ENCODE data around the gene IRF1. TPM values are rescaled to one million over a fixed set of nuclear protein-coding genes. Genes with fewer than 3 reads are reported as not detected.

The IRF1 gene
- total RNA-seq, 2 donors from 2014 or later = 5.6 to 7.3 TPM

DNA sequence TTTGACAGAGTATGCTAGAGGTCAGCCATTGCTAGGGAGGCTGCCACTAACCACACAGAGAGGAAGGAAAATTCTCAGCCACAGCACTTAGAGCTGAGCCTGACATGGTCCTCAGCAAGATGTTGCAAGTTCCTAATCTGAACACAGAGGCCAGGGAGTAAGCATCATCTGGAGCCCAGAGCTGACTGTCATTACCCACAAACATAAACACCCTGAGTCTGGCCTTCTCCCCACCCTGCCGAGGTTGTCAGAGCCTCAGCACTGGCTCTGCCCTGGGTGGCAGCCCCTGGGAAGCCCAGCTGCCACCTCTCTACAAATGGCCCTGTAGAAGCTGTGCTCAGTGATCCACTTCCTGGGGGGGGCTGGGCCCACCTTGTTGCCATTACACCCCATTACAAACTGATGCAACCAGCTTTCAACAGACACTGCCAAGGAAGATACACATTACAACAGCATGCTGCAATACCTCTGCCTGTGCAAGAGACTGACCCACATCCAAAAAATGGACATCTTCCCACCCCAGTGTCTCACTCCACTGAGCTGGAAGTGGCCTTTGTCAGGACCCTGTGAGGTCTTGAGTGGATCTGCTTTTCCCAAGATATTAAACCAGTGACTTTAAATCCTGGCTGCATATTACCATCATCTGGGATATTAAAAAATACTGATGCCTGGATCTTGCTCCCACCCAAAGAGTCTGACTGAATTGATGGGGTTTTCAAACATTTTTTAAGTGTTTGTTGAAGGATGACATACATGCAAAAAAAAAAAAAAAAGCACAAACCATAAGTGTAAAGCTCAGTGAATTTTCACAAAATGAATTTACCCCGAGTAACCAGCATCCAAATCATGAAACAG lies 33.0 kb downstream of the IRF1 start:
- WGBS, 2 experiments (ENCODE audit: insufficient coverage in 1 of 2, insufficient read length in 1 of 2) = 79% methylated on average over 2 of the region's 2 CpGs; no CpG with 5 or more reads in 1 of the 2 experiments
- no peaks in the 10 kb centered on the region for H3K9me3 ChIP-seq (ENCODE audit: control insufficient read depth, low read length)
- Mint-ChIP-seq H3K4me1 (peaks cover 17% of the 10 kb centered on the region), H3K27ac (no peak overlapping the region), H3K27me3 (ENCODE audit: insufficient read depth) (peaks cover 12% of the 10 kb centered on the region), H3K36me3 (ENCODE audit: low read depth) (no peaks in the 10 kb centered on the region), H3K9me3 (no peaks in the 10 kb centered on the region), H3K4me3 (no peak overlapping the region)
- H3K36me3 ChIP-seq (ENCODE audit: control insufficient read depth, insufficient read depth, low read length) = no peaks in the 10 kb centered on the region
- no peaks in the 10 kb centered on the region for H3K4me1 ChIP-seq (ENCODE audit: control insufficient read depth, insufficient read depth, low read length)
- no peak overlapping the region for H3K4me3 ChIP-seq (ENCODE audit: low read length)
- no peak overlapping the region for H3K9ac ChIP-seq (ENCODE audit: extremely low read depth, low read length, poor library complexity, severe bottlenecking)
- TF ChIP-seq, protein P1, sequence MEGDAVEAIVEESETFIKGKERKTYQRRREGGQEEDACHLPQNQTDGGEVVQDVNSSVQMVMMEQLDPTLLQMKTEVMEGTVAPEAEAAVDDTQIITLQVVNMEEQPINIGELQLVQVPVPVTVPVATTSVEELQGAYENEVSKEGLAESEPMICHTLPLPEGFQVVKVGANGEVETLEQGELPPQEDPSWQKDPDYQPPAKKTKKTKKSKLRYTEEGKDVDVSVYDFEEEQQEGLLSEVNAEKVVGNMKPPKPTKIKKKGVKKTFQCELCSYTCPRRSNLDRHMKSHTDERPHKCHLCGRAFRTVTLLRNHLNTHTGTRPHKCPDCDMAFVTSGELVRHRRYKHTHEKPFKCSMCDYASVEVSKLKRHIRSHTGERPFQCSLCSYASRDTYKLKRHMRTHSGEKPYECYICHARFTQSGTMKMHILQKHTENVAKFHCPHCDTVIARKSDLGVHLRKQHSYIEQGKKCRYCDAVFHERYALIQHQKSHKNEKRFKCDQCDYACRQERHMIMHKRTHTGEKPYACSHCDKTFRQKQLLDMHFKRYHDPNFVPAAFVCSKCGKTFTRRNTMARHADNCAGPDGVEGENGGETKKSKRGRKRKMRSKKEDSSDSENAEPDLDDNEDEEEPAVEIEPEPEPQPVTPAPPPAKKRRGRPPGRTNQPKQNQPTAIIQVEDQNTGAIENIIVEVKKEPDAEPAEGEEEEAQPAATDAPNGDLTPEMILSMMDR (conservative IDR thresholded peaks at IDR 0.05) = no peak
- no peak overlapping the region for H3K27ac ChIP-seq (ENCODE audit: low read depth, low read length)
- no peaks in the 10 kb centered on the region for H3K27me3 ChIP-seq (ENCODE audit: control insufficient read depth, insufficient read depth, low read length, poor library complexity, severe bottlenecking)
- no peak for DNase-seq

DNA sequence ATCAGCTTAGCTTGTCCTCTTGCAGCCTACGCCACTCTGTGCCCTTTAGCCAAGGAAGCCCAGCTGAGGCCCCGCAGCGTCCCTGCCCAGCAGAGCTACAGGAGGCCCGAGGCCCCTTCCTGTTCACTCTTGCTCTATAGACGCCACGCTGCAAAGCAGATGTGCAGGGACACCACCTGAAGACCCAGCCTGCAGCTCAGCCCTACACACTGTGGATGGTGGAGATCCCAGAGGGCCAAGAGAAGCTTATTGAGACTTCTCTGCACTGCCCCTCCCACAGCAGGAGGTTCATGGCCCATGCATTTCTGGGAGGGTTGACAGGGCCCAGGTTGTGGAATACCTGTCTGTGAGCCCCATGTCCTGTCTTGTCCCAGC lies 33.6 kb downstream of the IRF1 start:
- TF ChIP-seq, protein P1 (conservative IDR thresholded peaks at IDR 0.05) = no peak
- no peak overlapping the region for H3K4me3 Mint-ChIP-seq

DNA sequence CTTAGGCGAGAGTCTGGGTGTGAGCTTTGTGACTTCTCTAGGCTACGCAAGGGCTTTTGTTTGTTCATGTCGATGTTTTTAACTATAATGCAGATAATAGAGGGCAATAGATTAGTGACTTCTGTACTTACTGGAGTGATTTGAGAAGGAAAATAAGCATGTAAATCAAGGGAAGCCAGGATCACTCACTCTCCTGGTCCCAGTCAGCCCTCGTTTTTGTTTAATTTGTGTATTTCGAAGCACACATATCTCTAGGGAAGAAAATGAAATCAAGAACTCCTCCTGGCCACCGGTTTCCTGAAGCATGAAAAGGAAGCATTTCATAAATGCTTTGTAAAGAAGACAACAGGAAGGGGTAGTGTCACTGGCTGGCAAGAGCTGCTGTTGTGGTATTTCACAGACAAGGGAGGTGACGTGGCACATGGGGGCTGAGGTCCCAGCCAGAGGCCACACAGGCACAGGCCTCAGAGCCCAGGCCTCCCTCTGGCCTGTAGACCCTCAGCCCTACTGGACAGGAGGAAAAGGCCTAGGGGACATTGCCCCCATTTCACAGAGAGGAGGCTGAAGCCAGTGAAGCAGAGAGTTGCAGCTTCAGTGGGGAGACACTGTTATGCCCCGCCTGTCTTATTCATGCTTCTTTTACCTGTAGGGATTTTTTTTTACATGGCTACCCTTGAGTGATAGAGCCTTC lies 34.1 kb downstream of the IRF1 start:
- Histone ChIP-seq H3K9me3 (ENCODE audit: control insufficient read depth, low read length) (no peaks in the 10 kb centered on the region), H3K4me1 (ENCODE audit: control insufficient read depth, insufficient read depth, low read length) (no peaks in the 10 kb centered on the region), H3K27me3 (ENCODE audit: control insufficient read depth, insufficient read depth, low read length, poor library complexity, severe bottlenecking) (no peaks in the 10 kb centered on the region), H3K4me3 (ENCODE audit: low read length) (no peak overlapping the region), H3K36me3 (ENCODE audit: control insufficient read depth, insufficient read depth, low read length) (no peaks in the 10 kb centered on the region), H3K27ac (ENCODE audit: low read depth, low read length) (no peak overlapping the region), H3K9ac (ENCODE audit: extremely low read depth, low read length, poor library complexity, severe bottlenecking) (no peak overlapping the region)
- Mint-ChIP-seq H3K4me1 (peaks cover 17% of the 10 kb centered on the region), H3K36me3 (ENCODE audit: low read depth) (no peaks in the 10 kb centered on the region), H3K27me3 (ENCODE audit: insufficient read depth) (peaks cover 9% of the 10 kb centered on the region), H3K9me3 (no peaks in the 10 kb centered on the region), H3K27ac (peak overlapping the region; percentile 59), H3K4me3 (no peak overlapping the region)
- 83 to 89% methylated on average over 6 to 8 of the region's 8 CpGs for WGBS, 2 experiments (ENCODE audit: insufficient coverage in 1 of 2, insufficient read length in 1 of 2)
- DNase-seq = no peak
- TF ChIP-seq, protein P1 (conservative IDR thresholded peaks at IDR 0.05) = no peak

More for the DNA sequence above, 33.6 kb downstream of the IRF1 start:
- H3K36me3 Mint-ChIP-seq (ENCODE audit: low read depth) = no peaks in the 10 kb centered on the region
- peaks cover 17% of the 10 kb centered on the region for H3K4me1 Mint-ChIP-seq
- H3K4me1 ChIP-seq (ENCODE audit: control insufficient read depth, insufficient read depth, low read length) = no peaks in the 10 kb centered on the region
- no peaks in the 10 kb centered on the region for H3K9me3 ChIP-seq (ENCODE audit: control insufficient read depth, low read length)
- no peaks in the 10 kb centered on the region for H3K27me3 ChIP-seq (ENCODE audit: control insufficient read depth, insufficient read depth, low read length, poor library complexity, severe bottlenecking)
- H3K36me3 ChIP-seq (ENCODE audit: control insufficient read depth, insufficient read depth, low read length) = no peaks in the 10 kb centered on the region
- DNase-seq = no peak
- 94 to 100% methylated on average over 3 to 6 of the region's 6 CpGs for WGBS, 2 experiments (ENCODE audit: insufficient coverage in 1 of 2, insufficient read length in 1 of 2)
- no peak overlapping the region for H3K9ac ChIP-seq (ENCODE audit: extremely low read depth, low read length, poor library complexity, severe bottlenecking)
- peaks cover 10% of the 10 kb centered on the region for H3K27me3 Mint-ChIP-seq (ENCODE audit: insufficient read depth)
- H3K9me3 Mint-ChIP-seq = no peaks in the 10 kb centered on the region
- H3K4me3 ChIP-seq (ENCODE audit: low read length) = no peak overlapping the region
- no peak overlapping the region for H3K27ac Mint-ChIP-seq
- H3K27ac ChIP-seq (ENCODE audit: low read depth, low read length) = no peak overlapping the region

All from endodermal cell (in vitro differentiated cells).